Activated naive CD4-positive, alpha-beta T cell treated with anti-CD3 and anti-CD28 coated beads, Interleukin-2, amount 10 ng/mL, durations not matched to agents 7 days and 5 days (primary cell): Measurements from ENCODE around the gene TRPM8.
"Not testable (repeated sequence)": the region's sequence is repeated elsewhere in the genome, so short reads cannot be mapped to it uniquely, and the experiment has no call there.

Experiments used
- CTCF ChIA-PET: fragments of 350-600 bp; sonication (Branson Sonifier 250); formaldehyde crosslinking; loops from one replicate; lab custom pipeline; 2021; ENCODE audit warnings: antibody characterized with exemption; lab: Charles Lee
- DNase-seq: peaks from one replicate; pipeline ENCODE4 v3.0.0-alpha.2; 2020
- H3K27ac Mint-ChIP-seq: one replicate; pipeline ENCODE4 v1.8.0; 2021; ENCODE audit warnings: mild to moderate bottlenecking, moderate library complexity, mixed read lengths
- H3K27me3 Mint-ChIP-seq: one replicate; pipeline ENCODE4 v1.8.0; 2021; ENCODE audit warnings: mild to moderate bottlenecking, mixed read lengths
- H3K36me3 Mint-ChIP-seq: one replicate; pipeline ENCODE4 v1.8.0; 2021; ENCODE audit warnings: mixed read lengths
- H3K4me1 Mint-ChIP-seq: one replicate; pipeline ENCODE4 v1.8.0; 2021; ENCODE audit warnings: mixed read lengths
- H3K4me3 Mint-ChIP-seq: one replicate; pipeline ENCODE4 v1.8.0; 2021; ENCODE audit warnings: mild to moderate bottlenecking, moderate library complexity, mixed read lengths
- H3K9me3 Mint-ChIP-seq: one replicate; pipeline ENCODE4 v1.8.0; 2021; ENCODE audit warnings: mixed read lengths

The TRPM8 gene

DNA sequence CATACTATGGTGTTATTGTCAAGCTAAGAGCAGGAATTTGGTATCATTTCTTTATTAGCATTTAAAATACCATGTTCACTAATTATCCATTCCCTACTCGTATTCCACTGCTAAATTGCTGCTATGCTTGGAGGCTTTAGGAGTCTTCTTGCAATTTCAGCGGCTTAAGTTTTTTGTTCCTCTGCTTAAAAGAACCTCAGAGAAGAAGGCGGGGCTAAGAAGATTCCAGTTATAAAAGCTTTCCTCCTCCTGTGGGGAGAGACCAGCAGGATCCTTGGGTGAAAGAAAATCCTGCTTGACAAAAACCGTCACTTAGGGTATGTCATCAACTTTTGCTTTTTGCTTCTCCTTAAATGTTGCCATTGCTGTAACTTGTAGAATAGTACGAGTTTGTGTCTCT, at the start of gene TRPM8:
TSS of gene TRPM8 (plus strand) at position 258 of the 400 bp plus-strand sequence. CDS start 9,165 bp downstream, outside the sequence.
- no peak within 1 kb of the TSS for H3K27ac Mint-ChIP-seq
- peaks cover 2% of the 10 kb centered on the region for H3K4me1 Mint-ChIP-seq
- no peak within 1 kb of the TSS for H3K4me3 Mint-ChIP-seq
- peaks cover 28% of the 10 kb centered on the region for H3K27me3 Mint-ChIP-seq
- CTCF ChIA-PET, result interaction anchor here (3.3 kb wide), 1 partner anchor 59 kb away, joined by 10 read pairs; no protein-coding TSS in a partner anchor
- DNase-seq, result no peak
- no peaks in the 10 kb centered on the region for H3K36me3 Mint-ChIP-seq
- no peaks in the 10 kb centered on the region for H3K9me3 Mint-ChIP-seq

GRCh38 chr2:233867993-233868532, 49.1 kb upstream of the TRPM8 start, which contains the start of gene MSL3B:
Gene MSL3B, minus strand, starts transcription at chr2:233868386.
- Mint-ChIP-seq H3K9me3 (peaks cover 17% of the 10 kb centered on the region), H3K27me3 (peaks cover 17% of the 10 kb centered on the region), H3K36me3 (peaks cover 24% of the 10 kb centered on the region), H3K4me1 (peaks cover 33% of the 10 kb centered on the region), H3K4me3 (peak within 1 kb of the TSS; percentile 87), H3K27ac (peak within 1 kb of the TSS; percentile 81)
- peak; percentile 67 for DNase-seq
- CTCF ChIA-PET, result interaction anchor here (1.2 kb wide), 1 partner anchor 13 kb away, joined by 4 read pairs; no protein-coding TSS in a partner anchor

GRCh38 chr2:233871432-233871831, 45.7 kb upstream of the TRPM8 start:
- Mint-ChIP-seq H3K36me3 (peaks cover 17% of the 10 kb centered on the region), H3K27me3 (peaks cover 23% of the 10 kb centered on the region), H3K27ac (no peak overlapping the region), H3K4me1 (peaks cover 23% of the 10 kb centered on the region), H3K4me3 (no peak overlapping the region), H3K9me3 (peaks cover 19% of the 10 kb centered on the region)
- CTCF ChIA-PET, result no interaction called here
- no peak for DNase-seq

DNA sequence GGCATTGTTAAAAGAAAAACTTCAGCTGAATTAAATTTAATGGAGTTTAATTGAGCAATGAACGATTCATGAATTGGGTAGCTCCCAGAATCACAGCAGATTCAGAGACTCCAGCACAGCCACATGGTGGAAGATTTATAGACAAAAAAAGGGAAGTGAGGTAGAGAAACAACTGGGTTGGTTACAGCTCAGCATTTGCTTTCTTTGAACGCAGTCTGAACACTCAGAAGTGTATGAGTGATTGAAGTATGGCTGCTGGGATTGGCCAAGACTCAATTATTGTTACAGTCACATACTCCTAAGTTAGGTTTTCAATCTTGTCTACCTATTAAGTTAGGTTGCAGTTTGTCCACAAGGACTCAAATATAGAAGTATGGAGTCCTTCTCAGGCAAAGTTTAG, 45.0 kb upstream of the TRPM8 start:
- DNase-seq, H3K27ac Mint-ChIP-seq: not testable (repeated sequence)

GRCh38 chr2:233882353-233882752, 34.8 kb upstream of the TRPM8 start:
- no peak for DNase-seq
- Mint-ChIP-seq H3K27me3 (peaks cover 16% of the 10 kb centered on the region), H3K4me1 (no peaks in the 10 kb centered on the region), H3K36me3 (peaks cover 1% of the 10 kb centered on the region), H3K4me3 (no peak overlapping the region), H3K27ac (no peak overlapping the region), H3K9me3 (peaks cover 14% of the 10 kb centered on the region)
- CTCF ChIA-PET, result no interaction called here

More for the DNA sequence above, 45.0 kb upstream of the TRPM8 start:
- CTCF ChIA-PET, H3K4me3 Mint-ChIP-seq: not testable (repeated sequence)
- peaks cover 13% of the 10 kb centered on the region for H3K9me3 Mint-ChIP-seq
- peaks cover 16% of the 10 kb centered on the region for H3K4me1 Mint-ChIP-seq
- peaks cover 23% of the 10 kb centered on the region for H3K27me3 Mint-ChIP-seq
- peaks cover 13% of the 10 kb centered on the region for H3K36me3 Mint-ChIP-seq

- H3K27me3 Mint-ChIP-seq, result peaks cover 22% of the 10 kb centered on the region
- H3K9me3 Mint-ChIP-seq, result no peaks in the 10 kb centered on the region
- no peak overlapping the region for H3K4me3 Mint-ChIP-seq
- CTCF ChIA-PET, result no interaction called here
- no peaks in the 10 kb centered on the region for H3K4me1 Mint-ChIP-seq
- no peaks in the 10 kb centered on the region for H3K36me3 Mint-ChIP-seq
- no peak overlapping the region for H3K27ac Mint-ChIP-seq
- no peak for DNase-seq
Measured at GRCh38 chr2:233892793-233893192, 24.4 kb upstream of the TRPM8 start.

- H3K27me3 Mint-ChIP-seq, result peaks cover 20% of the 10 kb centered on the region
- H3K27ac Mint-ChIP-seq, H3K36me3 Mint-ChIP-seq, H3K4me3 Mint-ChIP-seq, CTCF ChIA-PET, DNase-seq, H3K4me1 Mint-ChIP-seq, H3K9me3 Mint-ChIP-seq: not testable (repeated sequence)
Measured at GRCh38 chr2:233896253-233896652, 20.9 kb upstream of the TRPM8 start.

GRCh38 chr2:233901367-233901766, 15.8 kb upstream of the TRPM8 start:
- H3K4me3 Mint-ChIP-seq, result no peak overlapping the region
- H3K27ac Mint-ChIP-seq, result no peak overlapping the region
- H3K9me3 Mint-ChIP-seq, result no peaks in the 10 kb centered on the region
- no peaks in the 10 kb centered on the region for H3K36me3 Mint-ChIP-seq
- CTCF ChIA-PET, result no interaction called here
- no peak for DNase-seq
- peaks cover 4% of the 10 kb centered on the region for H3K4me1 Mint-ChIP-seq
- H3K27me3 Mint-ChIP-seq, result peaks cover 11% of the 10 kb centered on the region

DNA sequence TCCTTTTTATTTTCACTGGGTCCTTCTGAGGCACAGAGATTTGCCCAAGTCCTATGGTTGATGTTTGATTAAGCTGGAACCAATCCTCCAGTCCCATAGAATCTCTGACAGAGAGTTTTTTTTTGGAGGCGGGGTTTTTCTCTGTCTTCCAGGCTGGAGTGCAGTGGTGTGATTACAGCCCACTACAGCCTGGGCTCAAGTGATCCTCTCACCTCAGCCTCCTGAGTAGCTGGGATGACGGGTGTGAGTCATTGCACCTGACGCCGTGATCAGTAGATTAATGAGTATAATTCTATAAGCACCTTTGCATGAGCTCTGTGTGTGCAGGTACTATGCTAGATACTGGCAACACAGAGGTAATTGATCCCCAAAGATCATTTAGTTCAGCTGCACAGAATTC, 15.3 kb upstream of the TRPM8 start:
- H3K4me1 Mint-ChIP-seq, result peaks cover 4% of the 10 kb centered on the region
- no peak overlapping the region for H3K27ac Mint-ChIP-seq
- no peak for DNase-seq
- H3K9me3 Mint-ChIP-seq, result no peaks in the 10 kb centered on the region
- peaks cover 7% of the 10 kb centered on the region for H3K27me3 Mint-ChIP-seq
- CTCF ChIA-PET, result no interaction called here
- H3K36me3 Mint-ChIP-seq, result no peaks in the 10 kb centered on the region
- no peak overlapping the region for H3K4me3 Mint-ChIP-seq

GRCh38 chr2:233905945-233906344, 11.2 kb upstream of the TRPM8 start:
- H3K9me3 Mint-ChIP-seq, result no peaks in the 10 kb centered on the region
- H3K27me3 Mint-ChIP-seq, result peaks cover 3% of the 10 kb centered on the region
- no peaks in the 10 kb centered on the region for H3K4me1 Mint-ChIP-seq
- no peaks in the 10 kb centered on the region for H3K36me3 Mint-ChIP-seq
- DNase-seq, result no peak
- H3K4me3 Mint-ChIP-seq, result no peak overlapping the region
- H3K27ac Mint-ChIP-seq, result no peak overlapping the region
- CTCF ChIA-PET, result no interaction called here

DNA sequence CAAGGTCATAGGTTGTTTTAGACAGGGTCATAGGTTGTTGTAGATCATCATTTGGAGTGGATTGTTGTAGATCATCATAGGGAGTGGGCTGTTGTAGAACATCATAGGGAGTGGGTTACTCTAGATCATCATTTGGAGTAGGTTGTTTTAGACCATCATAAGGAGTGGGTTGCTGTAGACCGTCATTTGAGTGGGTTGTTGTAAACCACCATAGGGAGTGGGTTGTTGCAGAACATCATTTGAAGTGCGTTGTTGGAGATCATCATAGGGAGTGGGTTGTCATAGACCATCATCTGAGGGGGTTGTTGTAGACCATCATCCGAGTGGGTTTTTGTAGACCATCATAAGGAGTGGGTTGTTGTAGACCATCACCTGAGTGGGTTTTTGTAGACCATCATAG, 9.5 kb upstream of the TRPM8 start:
- Mint-ChIP-seq H3K36me3 (no peaks in the 10 kb centered on the region), H3K9me3 (no peaks in the 10 kb centered on the region), H3K4me3 (no peak overlapping the region), H3K27ac (no peak overlapping the region), H3K4me1 (no peaks in the 10 kb centered on the region), H3K27me3 (peaks cover 6% of the 10 kb centered on the region)
- CTCF ChIA-PET, result no interaction called here
- no peak for DNase-seq

GRCh38 chr2:233912691-233913423, 4.3 kb upstream of the TRPM8 start:
- CTCF ChIA-PET, result no interaction called here
- Mint-ChIP-seq H3K4me3 (no peak overlapping the region), H3K4me1 (no peaks in the 10 kb centered on the region)

DNA sequence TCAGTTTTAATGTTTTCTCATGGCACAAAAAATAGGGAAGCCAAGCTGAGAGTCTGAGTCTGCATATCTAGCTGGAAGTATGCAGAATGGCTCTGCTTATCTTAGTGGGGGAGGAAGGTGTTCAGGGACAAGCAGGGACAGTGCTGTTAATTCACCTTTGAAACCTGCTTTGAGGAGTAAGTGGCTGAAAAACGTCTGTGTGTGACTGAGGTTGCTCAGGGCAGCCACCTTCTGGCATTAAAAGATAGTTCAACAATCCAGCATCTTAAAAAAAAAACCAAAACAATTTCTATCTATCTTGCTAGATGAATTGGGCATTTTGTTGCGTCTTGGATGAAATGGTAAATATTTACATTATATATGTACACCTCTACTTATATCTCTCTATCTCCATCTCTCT, 2.0 kb upstream of the TRPM8 start:
- H3K27me3 Mint-ChIP-seq, result peaks cover 28% of the 10 kb centered on the region
- no peak overlapping the region for H3K4me3 Mint-ChIP-seq
- H3K4me1 Mint-ChIP-seq, result peaks cover 1% of the 10 kb centered on the region
- CTCF ChIA-PET, result no interaction called here
- no peak overlapping the region for H3K27ac Mint-ChIP-seq
- no peaks in the 10 kb centered on the region for H3K9me3 Mint-ChIP-seq
- H3K36me3 Mint-ChIP-seq, result no peaks in the 10 kb centered on the region
- no peak for DNase-seq

More at GRCh38 chr2:233912691-233913423, 4.3 kb upstream of the TRPM8 start:
- peak; percentile 55 for DNase-seq
- no peaks in the 10 kb centered on the region for H3K36me3 Mint-ChIP-seq
- peaks cover 25% of the 10 kb centered on the region for H3K27me3 Mint-ChIP-seq
- no peak overlapping the region for H3K27ac Mint-ChIP-seq
- no peaks in the 10 kb centered on the region for H3K9me3 Mint-ChIP-seq

DNA sequence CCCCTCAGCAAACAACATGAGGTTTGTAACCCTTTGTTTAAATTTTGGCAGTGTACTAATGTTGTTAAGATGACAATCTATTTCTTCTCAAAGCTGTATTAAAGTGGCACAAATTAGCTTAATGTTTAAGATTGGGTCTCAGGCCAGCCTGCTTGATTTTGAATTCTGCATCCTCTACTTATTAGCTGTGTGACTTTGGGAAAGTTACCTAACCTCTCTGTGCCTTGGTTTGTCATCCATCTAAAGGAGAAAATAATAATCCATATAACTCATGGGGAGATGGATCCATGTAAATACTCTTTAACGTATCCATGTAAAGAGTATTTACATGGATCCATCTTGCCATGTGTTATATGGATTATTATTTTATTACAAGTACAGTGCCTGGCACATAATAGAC, 2.1 kb downstream of the TRPM8 start:
- CTCF ChIA-PET, result interaction anchor here (3.3 kb wide), 1 partner anchor 62 kb away, joined by 10 read pairs; no protein-coding TSS in a partner anchor

GRCh38 chr2:233919938-233920337, 2.8 kb downstream of the TRPM8 start:
- no peak for DNase-seq
- Mint-ChIP-seq H3K36me3 (no peaks in the 10 kb centered on the region), H3K9me3 (no peaks in the 10 kb centered on the region), H3K27me3 (peaks cover 26% of the 10 kb centered on the region), H3K27ac (no peak overlapping the region), H3K4me3 (no peak overlapping the region), H3K4me1 (peaks cover 2% of the 10 kb centered on the region)
- CTCF ChIA-PET, result no interaction called here

More for the DNA sequence above, 2.1 kb downstream of the TRPM8 start:
- Mint-ChIP-seq H3K4me1 (peaks cover 2% of the 10 kb centered on the region), H3K36me3 (no peaks in the 10 kb centered on the region), H3K27ac (no peak overlapping the region), H3K27me3 (peaks cover 29% of the 10 kb centered on the region), H3K4me3 (no peak overlapping the region), H3K9me3 (no peaks in the 10 kb centered on the region)
- DNase-seq, result no peak
